ENCODE measurements around the gene KRTAP5-8. TPM values are rescaled to one million over a fixed set of nuclear protein-coding genes. Genes with fewer than 3 reads are reported as not detected.

The KRTAP5-8 gene
- total and polyA plus RNA-seq, 2 donors (not counting 3 experiments of a cell fraction or from before 2014, with no cell fraction given), result 0.17 TPM; not detected in 1

- H3K9ac ChIP-seq (replicated peaks; ENCODE audit: extremely low read depth, insufficient read depth, low read length), result no peak overlapping the region
- peak overlapping the region; percentile 78 for H3K27ac ChIP-seq (ENCODE audit: insufficient read depth, low read depth, low read length)
- H3K4me1 ChIP-seq (ENCODE audit: control insufficient read depth, extremely low read depth, insufficient read depth, low read length), result peaks cover 25% of the 10 kb centered on the region
- TF ChIP-seq MYC (IDR thresholded peaks at IDR 0.05; ENCODE audit: low read depth, low read length) (no peak), JUN (IDR thresholded peaks at IDR 0.05; ENCODE audit: borderline replicate concordance, insufficient read depth, insufficient read length, low read depth) (peak; percentile 11), POLR2AphosphoS5 (IDR thresholded peaks at IDR 0.05; ENCODE audit: insufficient read depth, low read depth, low read length) (peak; percentile 21), EZH2 (IDR thresholded peaks at IDR 0.05; ENCODE audit: borderline replicate concordance, low read depth, low read length, severe bottlenecking) (no peak), POLR2A (IDR thresholded peaks at IDR 0.05; ENCODE audit: low read depth, low read length) (peak; percentile 37), CTCF (IDR thresholded peaks at IDR 0.05; ENCODE audit: extremely low read depth in 1 of 2, insufficient read depth in 1 of 2, low read depth in 1 of 2, low read length in 2 of 2) (no peak), FOS (IDR thresholded peaks at IDR 0.05; ENCODE audit: borderline replicate concordance, insufficient read depth, low read length) (peak; percentile 60)
- peak; percentile 87 for FAIRE-seq
- H3K9me3 ChIP-seq (replicated peaks; ENCODE audit: control insufficient read depth, insufficient read depth, low read length), result no peaks in the 10 kb centered on the region
- ChIA-PET POLR2A (interaction anchor here (1.0 kb wide), 1 partner anchor 37 kb away, joined by 3 read pairs; the partner anchor contains the start of gene NADSYN1), CTCF (interaction anchor here (1.0 to 1.8 kb wide), 4 partner anchors 37 to 90 kb away, joined by 3 to 9 read pairs (median 6); partner anchors contain the start of gene NADSYN1)
- H3K4me2 ChIP-seq (ENCODE audit: insufficient read depth, low read length), result peak overlapping the region; percentile 19
- H3K79me2 ChIP-seq (ENCODE audit: control insufficient read depth, insufficient read depth, low read length), result no peaks in the 10 kb centered on the region
- no TSS peak for BruUV-seq (replicated peaks)
- no peaks in the 10 kb centered on the region for H4K20me1 ChIP-seq (replicated peaks; ENCODE audit: control insufficient read depth, extremely low read depth, insufficient read depth, low read length)
- dilution Hi-C loops (cut with MboI; ENCODE audit: extremely low pct_ligation_motif_present, low sequenced_read_pairs) (no loop called here), intact Hi-C loops (cut with micrococcal nuclease) (loop anchor here (2.0 to 10.0 kb wide), 2 partner anchors 37 to 95 kb away; partner anchors contain the start of genes KRTAP5-11 and NADSYN1)
- no peak overlapping the region for H2AFZ ChIP-seq (ENCODE audit: low read depth, low read length)
- peaks cover 3 to 32% of the 10 kb centered on the region in 2 experiments for H3K36me3 ChIP-seq (ENCODE audit: control insufficient read depth in 2 of 2, extremely low read depth in 1 of 2, insufficient read depth in 2 of 2, low read length in 2 of 2)
- H3K9me1 ChIP-seq (replicated peaks; ENCODE audit: control insufficient read depth, extremely low read depth, insufficient read depth, low read length), result no peaks in the 10 kb centered on the region
- H3K27me3 ChIP-seq (ENCODE audit: control insufficient read depth in 2 of 2, insufficient read depth in 2 of 2, low read length in 2 of 2), result no peaks in the 10 kb centered on the region
- H3K4me3 ChIP-seq (replicated peaks in 1 of 3; ENCODE audit: insufficient read depth in 1 of 3, low read depth in 1 of 3, low read length in 3 of 3), result no peak overlapping the region
- peak; percentile 73 for DNase-seq (ENCODE audit: low read depth, low spot score)
Observed at GRCh38 chr11:71489311-71490043, 48.3 kb upstream of the KRTAP5-8 start.
